Osteoblast (primary cell): ENCODE data around the gene TRAK1. TPM values are rescaled to one million over a fixed set of nuclear protein-coding genes. Genes with fewer than 3 reads are reported as not detected.

Experiments used
- DNase-seq: peaks from one replicate; pipeline ENCODE4 v3.0.0; 2011; ENCODE audit warnings: low spot score, mixed read lengths; ENCODE audit not compliant: insufficient read length; ENCODE audit errors: missing footprints
- H2AFZ ChIP-seq: 2 replicates; pipeline ENCODE4 v1.6.0; 2011; ENCODE audit warnings: mild to moderate bottlenecking, low read length
- H3K27ac ChIP-seq: 2 replicates; pipeline ENCODE4 v1.5.1; 2011; ENCODE audit warnings: mild to moderate bottlenecking, low read depth, low read length, moderate library complexity
- H3K27me3 ChIP-seq: 2 replicates; pipeline ENCODE4 v1.6.0; 2012; ENCODE audit warnings: mild to moderate bottlenecking, control low read depth, inconsistent platforms, low read length, moderate library complexity; ENCODE audit not compliant: insufficient read depth
- H3K36me3 ChIP-seq: 2 replicates; pipeline ENCODE4 v1.5.1; 2011; ENCODE audit warnings: mild to moderate bottlenecking, low read length, control low read depth, moderate library complexity; ENCODE audit not compliant: insufficient read depth
- H3K4me1 ChIP-seq: 2 replicates; pipeline ENCODE4 v1.5.1; 2011; ENCODE audit warnings: mild to moderate bottlenecking, low read length, control low read depth, moderate library complexity; ENCODE audit not compliant: insufficient read depth
- H3K4me2 ChIP-seq: 2 replicates; pipeline ENCODE4 v1.6.0; 2011; ENCODE audit warnings: mild to moderate bottlenecking, low read length; ENCODE audit not compliant: insufficient read depth
- H3K4me3 ChIP-seq: fragments of 200-600 bp; sonication (generic); 3 replicates; pipeline ENCODE4 v1.5.1; 2012; ENCODE audit warnings: mild to moderate bottlenecking, low read length, inconsistent platforms; ENCODE audit not compliant: insufficient read depth
- H3K79me2 ChIP-seq: 2 replicates; pipeline ENCODE4 v1.6.0; 2012; ENCODE audit warnings: mild to moderate bottlenecking, low read length, control low read depth, inconsistent platforms; ENCODE audit not compliant: insufficient read depth
- H3K9me3 ChIP-seq: 2 replicates; pipeline ENCODE4 v1.5.1; 2011; ENCODE audit warnings: low read depth, low read length, control low read depth
- H4K20me1 ChIP-seq: 2 replicates; pipeline ENCODE4 v1.6.0; 2012; ENCODE audit warnings: mild to moderate bottlenecking, low read length, control low read depth; ENCODE audit not compliant: insufficient read depth
- total RNA-seq: library from RNA; depleted of rRNA; stranded (reverse); fragments of >200 nt; gene quantifications from 2 replicates; pipeline ENCODE4 v1.2.3, GENCODE V29; 2012
- TF ChIP-seq, protein P1 (sequence below): IDR thresholded peaks from 2 replicates; pipeline ENCODE4 v1.5.1; 2011; ENCODE audit warnings: mild to moderate bottlenecking, low read depth, low read length, moderate library complexity; ENCODE audit errors: extremely low read depth

TRAK1 gene
- total RNA-seq, 1 donor, result 60.4 TPM

DNA sequence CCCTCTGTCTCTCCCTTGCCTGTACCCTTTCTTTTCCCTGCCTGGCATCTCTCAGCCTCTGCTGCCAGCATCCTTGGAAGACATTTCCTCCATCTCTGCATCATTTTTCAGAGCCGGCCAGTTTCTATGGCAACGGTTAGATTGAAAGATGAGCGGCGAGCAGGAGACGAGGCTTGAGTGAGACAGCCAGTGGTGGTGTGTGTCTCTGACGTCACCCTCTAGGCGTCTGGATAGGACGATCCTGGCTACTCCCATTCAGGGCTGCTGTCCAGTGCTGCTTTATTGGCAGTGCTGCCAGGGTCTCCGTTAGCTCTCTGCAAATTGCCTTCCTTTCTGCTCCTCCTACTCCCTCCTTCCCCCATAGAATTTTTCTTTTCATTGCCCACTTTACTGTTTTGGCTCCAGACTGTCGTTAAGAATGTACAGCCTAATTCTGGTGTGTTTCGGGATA is 57.9 kb downstream of the TRAK1 start:
- H3K27ac ChIP-seq, result no peak overlapping the region
- peaks cover 2% of the 10 kb centered on the region for H3K4me1 ChIP-seq
- peak; percentile 93 for DNase-seq
- peaks cover 45% of the 10 kb centered on the region for H3K79me2 ChIP-seq
- TF ChIP-seq, protein P1, sequence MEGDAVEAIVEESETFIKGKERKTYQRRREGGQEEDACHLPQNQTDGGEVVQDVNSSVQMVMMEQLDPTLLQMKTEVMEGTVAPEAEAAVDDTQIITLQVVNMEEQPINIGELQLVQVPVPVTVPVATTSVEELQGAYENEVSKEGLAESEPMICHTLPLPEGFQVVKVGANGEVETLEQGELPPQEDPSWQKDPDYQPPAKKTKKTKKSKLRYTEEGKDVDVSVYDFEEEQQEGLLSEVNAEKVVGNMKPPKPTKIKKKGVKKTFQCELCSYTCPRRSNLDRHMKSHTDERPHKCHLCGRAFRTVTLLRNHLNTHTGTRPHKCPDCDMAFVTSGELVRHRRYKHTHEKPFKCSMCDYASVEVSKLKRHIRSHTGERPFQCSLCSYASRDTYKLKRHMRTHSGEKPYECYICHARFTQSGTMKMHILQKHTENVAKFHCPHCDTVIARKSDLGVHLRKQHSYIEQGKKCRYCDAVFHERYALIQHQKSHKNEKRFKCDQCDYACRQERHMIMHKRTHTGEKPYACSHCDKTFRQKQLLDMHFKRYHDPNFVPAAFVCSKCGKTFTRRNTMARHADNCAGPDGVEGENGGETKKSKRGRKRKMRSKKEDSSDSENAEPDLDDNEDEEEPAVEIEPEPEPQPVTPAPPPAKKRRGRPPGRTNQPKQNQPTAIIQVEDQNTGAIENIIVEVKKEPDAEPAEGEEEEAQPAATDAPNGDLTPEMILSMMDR, result no peak
- H3K4me2 ChIP-seq, result peak overlapping the region; percentile 37
- no peaks in the 10 kb centered on the region for H3K9me3 ChIP-seq
- H4K20me1 ChIP-seq, result peaks cover 91% of the 10 kb centered on the region
- H3K4me3 ChIP-seq, result no peak overlapping the region
- H3K27me3 ChIP-seq, result no peaks in the 10 kb centered on the region
- no peaks in the 10 kb centered on the region for H3K36me3 ChIP-seq
- no peak overlapping the region for H2AFZ ChIP-seq

DNA sequence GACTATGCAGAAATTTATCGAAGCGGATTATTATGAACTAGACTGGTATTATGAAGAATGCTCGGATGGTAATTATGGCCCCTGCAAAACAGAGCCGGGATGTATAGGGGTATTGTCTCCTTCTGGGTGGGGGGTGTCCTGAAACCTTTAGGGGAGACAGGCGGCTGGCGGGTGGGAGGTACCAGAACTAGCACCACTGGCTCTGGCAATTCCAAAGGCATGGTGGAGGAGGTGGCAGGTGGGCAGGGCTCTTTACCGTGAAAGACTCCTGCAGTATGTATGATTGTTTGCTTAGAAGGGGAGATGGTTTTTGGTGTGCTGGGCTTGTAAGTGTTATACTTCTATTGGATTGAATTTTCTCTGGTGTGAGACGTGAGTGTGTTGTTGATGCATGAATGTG is 58.4 kb downstream of the TRAK1 start:
- Histone ChIP-seq H2AFZ (no peak overlapping the region), H3K36me3 (no peaks in the 10 kb centered on the region), H3K9me3 (no peaks in the 10 kb centered on the region), H3K4me1 (peaks cover 2% of the 10 kb centered on the region), H3K27ac (no peak overlapping the region), H3K27me3 (no peaks in the 10 kb centered on the region), H3K4me2 (no peak overlapping the region), H3K79me2 (peaks cover 43% of the 10 kb centered on the region), H4K20me1 (peaks cover 90% of the 10 kb centered on the region), H3K4me3 (no peak overlapping the region)
- TF ChIP-seq, protein P1, result no peak
- DNase-seq, result no peak

DNA sequence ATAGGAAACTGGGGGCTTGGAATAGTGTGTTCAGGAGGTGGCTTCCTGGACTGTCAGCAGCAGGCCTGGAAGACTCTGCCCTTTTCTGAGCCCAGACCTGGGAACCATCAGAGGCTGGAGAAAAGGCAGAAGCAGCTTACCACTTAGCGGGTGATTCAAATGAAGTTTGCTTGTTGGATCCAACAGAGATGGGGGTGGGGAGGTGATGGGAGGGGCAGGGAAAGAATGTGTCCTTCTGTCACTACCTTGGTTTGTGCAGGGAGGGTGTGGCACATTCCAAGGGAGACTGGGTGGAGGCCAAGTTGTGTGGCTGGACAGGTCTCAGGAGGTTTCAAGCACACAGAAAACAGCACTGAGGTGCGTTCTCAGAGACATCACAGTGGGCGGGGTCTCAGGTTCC is 58.8 kb downstream of the TRAK1 start:
- H3K4me2 ChIP-seq, result no peak overlapping the region
- peaks cover 48% of the 10 kb centered on the region for H3K79me2 ChIP-seq
- DNase-seq, result no peak
- H3K36me3 ChIP-seq, result no peaks in the 10 kb centered on the region
- peaks cover 2% of the 10 kb centered on the region for H3K4me1 ChIP-seq
- no peak overlapping the region for H2AFZ ChIP-seq
- H3K27me3 ChIP-seq, result no peaks in the 10 kb centered on the region
- peaks cover 92% of the 10 kb centered on the region for H4K20me1 ChIP-seq
- no peaks in the 10 kb centered on the region for H3K9me3 ChIP-seq
- TF ChIP-seq, protein P1, result no peak
- H3K4me3 ChIP-seq, result no peak overlapping the region
- H3K27ac ChIP-seq, result no peak overlapping the region

DNA sequence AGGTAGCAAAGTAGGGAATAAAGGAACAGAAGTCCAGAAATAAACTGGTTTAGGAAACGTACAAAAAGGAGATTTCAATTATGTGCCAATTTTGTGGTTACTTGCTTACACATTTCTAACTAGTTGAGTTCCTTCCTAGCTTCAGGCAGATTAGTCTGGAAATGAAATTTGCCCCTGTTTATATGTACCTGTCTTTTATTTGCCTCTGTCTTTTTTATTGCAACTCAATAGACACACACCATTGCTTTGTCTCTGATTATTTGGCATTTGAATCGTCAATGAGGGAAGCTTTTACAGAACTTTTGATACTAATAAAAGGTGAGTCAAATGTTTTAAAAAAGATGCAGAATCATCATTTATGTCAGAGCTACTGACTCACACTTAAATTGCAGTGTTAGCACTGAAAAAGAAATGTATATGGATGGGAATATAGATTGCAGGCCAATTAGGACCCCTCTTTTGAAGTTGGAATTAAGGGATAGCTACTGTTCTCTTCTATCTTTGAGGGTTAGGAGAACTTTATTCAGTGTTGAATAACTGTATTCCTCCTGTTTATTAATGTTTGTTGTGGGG is 60.5 kb downstream of the TRAK1 start:
- no peak for DNase-seq
- TF ChIP-seq, protein P1, result no peak
- no peaks in the 10 kb centered on the region for H3K27me3 ChIP-seq
- H3K36me3 ChIP-seq, result no peaks in the 10 kb centered on the region
- H3K79me2 ChIP-seq, result peaks cover 57% of the 10 kb centered on the region
- no peak overlapping the region for H3K27ac ChIP-seq
- H3K9me3 ChIP-seq, result no peaks in the 10 kb centered on the region
- no peak overlapping the region for H2AFZ ChIP-seq
- H3K4me1 ChIP-seq, result peaks cover 2% of the 10 kb centered on the region
- no peak overlapping the region for H3K4me2 ChIP-seq
- H3K4me3 ChIP-seq, result no peak overlapping the region
- peaks cover 91% of the 10 kb centered on the region for H4K20me1 ChIP-seq
